Middle frontal gyrus (tissue), 1 donor: Measurements from ENCODE around the gene CLCN1.

ENCODE experiments used
- DNase-seq: peaks from one replicate; pipeline ENCODE4 v3.0.0-alpha.2; 2015; ENCODE audit warnings: low spot score; ENCODE audit errors: extremely low spot score

CLCN1 gene

GRCh38 chr7:143331179-143331801 is 15.4 kb downstream of the CLCN1 start:
- no peak for DNase-seq

GRCh38 chr7:143334244-143334643 is 18.3 kb downstream of the CLCN1 start:
- no peak for DNase-seq

- no peak for DNase-seq
These were observed 21.3 kb downstream of the CLCN1 start for GRCh38 chr7:143337216-143337615.

GRCh38 chr7:143341842-143342241 is 25.9 kb downstream of the CLCN1 start:
- no peak for DNase-seq

GRCh38 chr7:143343596-143343995 is 27.7 kb downstream of the CLCN1 start:
- DNase-seq, result no peak

- no peak for DNase-seq
These were observed 29.6 kb downstream of the CLCN1 start for GRCh38 chr7:143345428-143345900.

- DNase-seq, result no peak
These were observed 30.1 kb downstream of the CLCN1 start for GRCh38 chr7:143346018-143346417.

- DNase-seq, result no peak
These were observed 32.0 kb downstream of the CLCN1 start for GRCh38 chr7:143347950-143348349.

- DNase-seq, result peak; percentile 55
These were observed 35.1 kb downstream of the CLCN1 start for GRCh38 chr7:143351060-143351459.

GRCh38 chr7:143351574-143351973 is 35.7 kb downstream of the CLCN1 start:
- no peak for DNase-seq

GRCh38 chr7:143352531-143353002 is 36.7 kb downstream of the CLCN1 start:
- no peak for DNase-seq

- DNase-seq, result no peak
These were observed 38.5 kb downstream of the CLCN1 start for GRCh38 chr7:143354376-143354775.

- DNase-seq, result no peak
These were observed 39.1 kb downstream of the CLCN1 start for GRCh38 chr7:143354965-143355364.

GRCh38 chr7:143355450-143356385 is 39.8 kb downstream of the CLCN1 start:
- no peak for DNase-seq

- no peak for DNase-seq
These were observed 40.6 kb downstream of the CLCN1 start for GRCh38 chr7:143356414-143357050.

- no peak for DNase-seq
These were observed 42.7 kb downstream of the CLCN1 start for GRCh38 chr7:143358626-143359025.

- no peak for DNase-seq
These were observed 44.0 kb downstream of the CLCN1 start for GRCh38 chr7:143359771-143360353.

GRCh38 chr7:143360788-143361551 is 45.1 kb downstream of the CLCN1 start:
- DNase-seq, result no peak

GRCh38 chr7:143361552-143362130 is 45.7 kb downstream of the CLCN1 start:
- DNase-seq, result no peak
